Islet precursor cell (in vitro differentiated cells): Measurements from ENCODE around the gene AP4S1.
A peak's percentile ranks its signal among the peaks of the same experiment; 100 is the strongest.
"Not testable (repeated sequence)": the region's sequence is repeated elsewhere in the genome, so short reads cannot be mapped to it uniquely, and the experiment has no call there.

ENCODE experiments used
- DNase-seq: peaks from one replicate; pipeline ENCODE4 v3.0.0-alpha.2; 2018

Gene AP4S1

GRCh38 chr14:31045501-31046080, 20.1 kb downstream of the AP4S1 start:
- DNase-seq = no peak

- DNase-seq = no peak
Observed at GRCh38 chr14:31047503-31047902, 22.1 kb downstream of the AP4S1 start.

GRCh38 chr14:31051023-31051422, 25.6 kb downstream of the AP4S1 start:
- no peak for DNase-seq

- no peak for DNase-seq
Observed at GRCh38 chr14:31051511-31051910, 26.1 kb downstream of the AP4S1 start.

- DNase-seq = not testable (repeated sequence)
Observed at GRCh38 chr14:31052905-31053586, 27.6 kb downstream of the AP4S1 start.

- no peak for DNase-seq
Observed at GRCh38 chr14:31057035-31057434, 31.6 kb downstream of the AP4S1 start.

DNA sequence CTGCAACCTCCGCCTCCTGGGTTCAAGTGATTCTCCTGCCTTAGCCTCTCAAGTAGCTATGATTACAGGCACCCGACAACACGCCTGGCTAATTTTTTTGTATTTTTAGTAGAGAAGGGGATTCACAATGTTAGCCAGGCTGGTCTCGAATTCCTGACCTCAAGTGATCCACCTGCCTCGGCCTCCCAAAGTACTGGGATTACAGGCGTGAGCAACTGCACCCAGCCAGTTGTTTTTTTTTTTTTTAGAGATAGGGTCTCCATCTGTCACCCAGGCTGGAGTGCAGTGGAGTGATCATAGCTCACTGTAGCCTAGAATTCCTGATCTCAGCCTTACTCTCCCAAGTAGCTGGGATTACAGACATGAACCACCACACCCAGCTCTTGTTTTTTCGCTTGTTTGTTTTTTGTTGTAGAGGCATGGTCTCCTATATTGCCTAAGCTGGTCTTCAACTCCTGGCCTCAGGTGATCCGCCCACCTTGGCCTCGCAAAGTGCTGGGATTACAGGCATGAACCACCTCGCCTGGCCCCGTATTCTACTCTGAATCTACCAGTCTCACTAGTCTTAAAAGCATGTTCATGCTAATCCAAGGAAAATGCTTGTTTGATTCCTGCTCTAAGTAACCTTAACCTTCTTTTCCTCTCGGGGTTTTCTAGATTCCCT, 32.4 kb downstream of the AP4S1 start:
- no peak for DNase-seq

- no peak for DNase-seq
Observed at GRCh38 chr14:31059152-31059924, 33.9 kb downstream of the AP4S1 start.

DNA sequence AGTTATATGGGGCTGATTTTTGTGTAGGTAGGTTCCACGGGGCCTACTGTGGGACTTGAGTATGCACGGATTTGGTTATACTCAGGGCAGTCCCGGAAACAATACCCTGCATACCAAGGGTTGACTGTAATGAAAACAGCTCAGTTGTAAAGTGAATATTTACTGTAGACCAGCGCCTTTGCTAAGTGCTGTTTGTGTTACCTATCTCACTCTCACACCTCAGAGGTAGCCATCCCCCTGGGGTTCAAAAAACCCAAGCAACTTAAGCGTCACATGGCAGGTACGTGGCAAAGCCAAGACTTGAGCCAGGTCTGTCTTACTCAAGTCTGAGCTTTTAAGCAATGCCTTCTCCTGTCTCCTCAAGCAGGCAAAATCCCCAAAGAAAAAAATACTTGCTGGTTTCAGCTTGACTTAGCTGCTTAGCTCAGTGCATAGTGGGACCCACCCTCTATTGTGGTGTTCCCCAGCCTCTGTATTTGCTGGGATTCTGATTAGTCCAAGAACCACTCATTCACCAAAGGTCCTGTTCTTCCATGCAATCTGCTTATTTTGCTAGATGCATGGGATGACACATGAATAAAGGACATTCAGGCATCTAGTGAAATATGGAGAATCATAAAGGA, 34.9 kb downstream of the AP4S1 start:
- DNase-seq = no peak

GRCh38 chr14:31062908-31063307, 37.5 kb downstream of the AP4S1 start:
- not testable (repeated sequence) for DNase-seq

DNA sequence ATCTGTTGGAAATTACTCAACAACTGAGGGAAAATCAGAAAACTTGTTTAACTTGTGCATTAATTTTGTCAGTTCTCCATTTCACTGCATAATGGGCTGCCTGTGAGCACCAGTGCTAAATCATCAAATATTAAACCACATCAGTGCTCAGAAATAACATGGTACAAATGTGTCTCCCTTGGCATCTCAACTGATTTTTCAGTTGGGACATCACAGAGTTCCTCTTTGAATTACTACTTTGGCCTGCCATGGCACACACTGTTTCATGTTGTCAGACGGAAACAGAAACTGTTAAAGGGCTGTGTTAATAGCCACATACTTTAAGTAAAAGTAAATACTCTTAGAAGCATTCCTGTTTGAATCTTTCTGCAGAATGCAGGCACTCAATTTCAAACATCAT, 42.8 kb downstream of the AP4S1 start:
- DNase-seq = no peak

- DNase-seq = no peak
Observed at GRCh38 chr14:31069343-31069742, 43.9 kb downstream of the AP4S1 start.

GRCh38 chr14:31070431-31070830, 45.0 kb downstream of the AP4S1 start:
- DNase-seq = peak; percentile 76

DNA sequence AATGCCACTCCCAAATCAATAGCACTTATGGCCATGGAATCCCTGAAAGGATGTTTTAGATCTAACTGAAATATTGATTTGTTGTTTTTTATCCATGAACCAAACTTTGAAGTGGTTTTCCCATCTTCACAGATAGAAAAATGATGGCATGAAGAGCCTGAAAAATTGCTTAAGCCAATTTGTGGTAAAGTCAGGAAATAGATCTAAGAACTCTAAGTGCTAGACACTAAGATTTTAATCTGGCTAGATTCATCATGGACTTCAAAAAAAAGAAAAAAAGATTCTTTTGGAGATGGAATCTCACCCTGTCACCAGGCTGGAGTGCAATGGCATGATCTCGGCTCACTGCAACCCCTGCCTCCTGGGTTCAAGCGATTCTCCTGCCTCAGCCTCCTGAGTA, 45.7 kb downstream of the AP4S1 start:
- DNase-seq = no peak

DNA sequence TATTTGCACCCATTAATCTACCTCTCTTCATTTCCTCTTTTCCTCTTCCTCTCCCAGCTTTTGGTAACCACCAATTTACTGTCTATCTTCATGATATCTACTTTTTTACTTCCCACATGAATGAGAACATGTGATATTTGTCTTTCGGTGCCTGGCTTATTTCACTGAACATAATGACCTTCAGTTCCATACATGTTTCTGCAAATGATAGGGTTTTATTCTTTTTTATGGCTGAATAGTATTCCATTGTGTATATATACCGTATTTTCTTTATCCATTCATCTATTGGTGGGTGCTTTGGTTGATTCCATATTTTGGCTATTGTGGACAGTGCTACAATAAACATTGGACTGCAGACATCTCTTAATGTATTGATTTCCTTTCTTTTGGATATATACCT, 49.7 kb downstream of the AP4S1 start:
- no peak for DNase-seq

DNA sequence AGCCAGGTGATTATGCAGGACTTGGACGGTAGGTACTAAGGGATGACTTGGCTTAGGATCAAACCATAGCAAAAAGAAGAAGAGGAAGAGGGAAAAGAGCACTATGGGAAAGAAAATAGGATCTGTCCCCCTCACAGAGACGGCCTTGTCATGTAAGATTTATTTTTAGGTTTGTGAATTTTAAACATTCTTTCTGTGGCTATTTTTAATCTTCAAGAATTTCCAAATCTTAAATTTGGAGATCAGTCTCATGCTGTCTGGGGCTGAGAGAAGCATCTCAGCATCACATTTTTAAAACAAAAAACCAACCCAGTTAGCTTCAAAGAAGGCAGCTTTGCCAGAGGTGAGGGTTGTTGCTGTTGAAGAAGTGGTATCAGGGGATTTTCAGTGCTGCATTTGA, 53.3 kb downstream of the AP4S1 start:
- no peak for DNase-seq

GRCh38 chr14:31080056-31080455, 54.6 kb downstream of the AP4S1 start:
- no peak for DNase-seq

DNA sequence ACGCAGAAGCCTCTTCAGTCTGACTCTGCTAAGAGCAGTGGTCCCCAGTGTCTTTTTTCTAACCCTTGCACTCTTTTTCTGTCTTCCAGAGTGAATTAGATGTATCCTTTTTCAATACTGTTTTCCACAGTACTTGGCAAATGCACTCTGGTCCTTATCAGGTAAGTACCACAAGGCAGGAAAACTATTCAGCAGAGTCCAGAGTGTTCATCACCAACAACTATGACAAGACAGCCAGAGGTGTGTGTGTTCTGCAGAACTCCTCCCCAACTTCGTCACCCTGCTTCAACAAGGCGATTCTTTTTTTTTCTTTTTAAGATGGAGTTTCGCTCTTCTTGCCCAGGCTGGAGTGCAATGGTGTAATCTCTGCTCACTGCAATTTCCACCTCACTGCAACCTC, 55.0 kb downstream of the AP4S1 start:
- no peak for DNase-seq

- no peak for DNase-seq
Observed at GRCh38 chr14:31083781-31084180, 58.3 kb downstream of the AP4S1 start.

DNA sequence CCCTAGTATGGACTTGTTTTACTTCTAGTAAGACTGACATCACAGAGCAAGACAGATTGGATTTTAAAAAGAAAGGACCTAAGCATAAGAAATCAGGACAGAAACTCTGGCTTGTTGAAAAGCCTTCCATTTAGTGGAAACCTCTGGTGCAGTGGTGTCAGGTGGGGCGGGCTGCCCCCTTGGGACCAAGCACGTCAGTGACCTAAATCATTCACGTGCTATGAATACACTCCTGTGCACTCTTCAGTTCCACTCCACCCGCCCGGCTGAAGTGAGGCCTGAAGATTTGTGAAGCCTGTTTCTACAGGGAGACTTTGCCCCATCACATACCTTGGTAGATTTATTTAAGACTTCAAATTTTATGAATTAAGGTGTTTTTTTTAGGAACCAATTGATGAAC, 58.9 kb downstream of the AP4S1 start:
- no peak for DNase-seq

DNA sequence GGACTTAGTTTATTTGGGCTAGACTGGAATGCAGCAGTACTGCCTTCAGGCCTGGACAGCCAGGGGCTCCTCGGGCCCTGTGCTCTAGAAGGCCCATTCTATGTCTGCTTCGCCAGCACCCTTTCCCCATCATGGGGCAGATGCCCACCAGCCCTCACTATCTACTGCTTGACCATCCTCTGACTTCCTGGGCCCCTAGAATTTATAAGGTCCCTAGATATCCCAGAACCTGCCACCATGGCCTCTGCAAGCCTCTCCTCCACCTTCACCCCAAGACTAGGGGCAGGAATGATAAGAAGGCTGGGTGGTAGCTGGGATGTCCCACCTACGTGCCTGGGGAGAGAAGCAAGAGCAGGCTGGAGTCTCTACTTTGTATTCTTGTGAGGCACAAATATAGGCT, 59.6 kb downstream of the AP4S1 start:
- DNase-seq = no peak

DNA sequence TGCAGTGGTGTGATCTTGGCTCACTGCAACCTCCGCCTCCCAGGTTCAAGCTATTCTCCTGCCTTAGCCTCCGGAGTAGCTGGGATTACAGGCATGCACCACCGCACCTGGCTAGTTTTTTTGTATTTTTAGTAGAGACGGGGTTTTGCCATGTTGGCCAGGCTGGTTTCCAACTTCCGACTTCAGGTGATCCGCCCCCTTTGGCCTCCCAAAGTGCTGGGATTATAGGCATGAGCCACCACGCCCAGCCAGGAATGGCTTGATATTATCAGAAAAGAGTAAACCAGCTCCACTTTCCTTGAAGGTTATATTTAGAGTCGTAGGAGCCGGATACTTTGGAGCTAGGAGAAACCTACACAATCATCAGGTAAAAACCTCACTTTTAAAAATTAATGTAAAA, 61.0 kb downstream of the AP4S1 start:
- not testable (repeated sequence) for DNase-seq
